ENCODE measurements around the gene ABCD2. TPM values are rescaled to one million over a fixed set of nuclear protein-coding genes. Genes with fewer than 3 reads are reported as not detected.

ABCD2 gene
- total and polyA plus RNA-seq, 2 donors (not counting 3 experiments of a cell fraction or from before 2014, with no cell fraction given), result not detected

GRCh38 chr12:39532448-39532847, 87.2 kb downstream of the ABCD2 start:
- H3K9me3 ChIP-seq (replicated peaks; ENCODE audit: control insufficient read depth, insufficient read depth, low read length), result no peaks in the 10 kb centered on the region
- intact Hi-C loops (cut with micrococcal nuclease), result no loop called here
- no peaks in the 10 kb centered on the region for H3K36me3 ChIP-seq (ENCODE audit: control insufficient read depth in 2 of 2, extremely low read depth in 1 of 2, insufficient read depth in 2 of 2, low read length in 2 of 2)
- no peak overlapping the region for H3K9ac ChIP-seq (replicated peaks; ENCODE audit: extremely low read depth, insufficient read depth, low read length)
- no peaks in the 10 kb centered on the region for H3K9me1 ChIP-seq (replicated peaks; ENCODE audit: control insufficient read depth, extremely low read depth, insufficient read depth, low read length)
- FAIRE-seq (no peak), DNase-seq (ENCODE audit: low read depth, low spot score) (no peak)
- CTCF ChIA-PET, result no interaction called here
- dilution Hi-C loops (cut with MboI; ENCODE audit: extremely low pct_ligation_motif_present, low sequenced_read_pairs), result no loop called here
- no peaks in the 10 kb centered on the region for H3K27me3 ChIP-seq (ENCODE audit: control insufficient read depth in 2 of 2, insufficient read depth in 2 of 2, low read length in 2 of 2)
- H3K4me3 ChIP-seq (replicated peaks in 1 of 3; ENCODE audit: insufficient read depth in 1 of 3, low read depth in 1 of 3, low read length in 3 of 3), result no peak overlapping the region
- no peaks in the 10 kb centered on the region for H3K4me1 ChIP-seq (ENCODE audit: control insufficient read depth, extremely low read depth, insufficient read depth, low read length)
- H4K20me1 ChIP-seq (replicated peaks; ENCODE audit: control insufficient read depth, extremely low read depth, insufficient read depth, low read length), result no peaks in the 10 kb centered on the region
- H3K4me2 ChIP-seq (ENCODE audit: insufficient read depth, low read length), result no peak overlapping the region
- no peak overlapping the region for H2AFZ ChIP-seq (ENCODE audit: low read depth, low read length)
- POLR2A ChIA-PET, result no interaction called here
- no peak overlapping the region for H3K27ac ChIP-seq (ENCODE audit: insufficient read depth, low read depth, low read length)
- no TSS peak for BruUV-seq (replicated peaks)
- H3K79me2 ChIP-seq (ENCODE audit: control insufficient read depth, insufficient read depth, low read length), result no peaks in the 10 kb centered on the region
- TF ChIP-seq POLR2A (IDR thresholded peaks at IDR 0.05; ENCODE audit: low read depth, low read length), result no peak
- TF ChIP-seq JUN (IDR thresholded peaks at IDR 0.05; ENCODE audit: borderline replicate concordance, insufficient read depth, insufficient read length, low read depth), result no peak
- no peak for TF ChIP-seq POLR2AphosphoS5 (IDR thresholded peaks at IDR 0.05; ENCODE audit: insufficient read depth, low read depth, low read length)
- no peak for TF ChIP-seq FOS (IDR thresholded peaks at IDR 0.05; ENCODE audit: borderline replicate concordance, insufficient read depth, low read length)
- TF ChIP-seq EZH2 (IDR thresholded peaks at IDR 0.05; ENCODE audit: borderline replicate concordance, low read depth, low read length, severe bottlenecking), result no peak
- TF ChIP-seq MAX (IDR thresholded peaks at IDR 0.05; ENCODE audit: insufficient read depth, insufficient read length), result no peak
- TF ChIP-seq CTCF (IDR thresholded peaks at IDR 0.05; ENCODE audit: extremely low read depth in 1 of 2, insufficient read depth in 1 of 2, low read depth in 1 of 2, low read length in 2 of 2), result no peak
- no peak for TF ChIP-seq MYC (IDR thresholded peaks at IDR 0.05; ENCODE audit: low read depth, low read length)
- no peak for TF ChIP-seq GATA2 (IDR thresholded peaks at IDR 0.05; ENCODE audit: insufficient read depth, insufficient read length, low read depth, low read length)
